Chondrocyte (in vitro differentiated cells): ENCODE results near the gene KCND3. TPM values are rescaled to one million over a fixed set of nuclear protein-coding genes. Genes with fewer than 3 reads are reported as not detected.
A peak's percentile ranks its signal among the peaks of the same experiment; 100 is the strongest.

Source experiments
- DNase-seq: peaks from one replicate; pipeline ENCODE4 v3.0.0; 2021; ENCODE audit warnings: mixed read lengths, low spot score
- H3K27ac Mint-ChIP-seq: one replicate; pipeline ENCODE4 v1.8.0; 2021; ENCODE audit warnings: mild to moderate bottlenecking, moderate library complexity, mixed read lengths; ENCODE audit not compliant: unreplicated experiment
- H3K27me3 Mint-ChIP-seq: 2 replicates; pipeline ENCODE4 v1.8.0; 2021; ENCODE audit warnings: low read depth, mixed read lengths
- H3K36me3 Mint-ChIP-seq: 2 replicates; pipeline ENCODE4 v1.8.0; 2021; ENCODE audit warnings: low read depth, mixed read lengths
- H3K4me1 Mint-ChIP-seq: 2 replicates; pipeline ENCODE4 v1.8.0; 2021; ENCODE audit warnings: low read depth, mild to moderate bottlenecking, mixed read lengths
- H3K4me3 Mint-ChIP-seq: one replicate; pipeline ENCODE4 v1.8.0; 2021; ENCODE audit warnings: mild to moderate bottlenecking, moderate library complexity, mixed read lengths; ENCODE audit not compliant: unreplicated experiment
- H3K9me3 Mint-ChIP-seq: 2 replicates; pipeline ENCODE4 v1.8.0; 2021; ENCODE audit warnings: low read depth, mixed read lengths
- total RNA-seq: library from RNA; stranded (reverse); gene quantifications from 3 replicates; pipeline ENCODE4 v1.2.1, GENCODE V29; 2021
- TF ChIP-seq, protein P1 (sequence below): fragments of 200-600 bp; sonication (generic); IDR thresholded peaks from 2 replicates; pipeline ENCODE4 v1.5.0; 2021; ENCODE audit warnings: antibody characterized with exemption, mild to moderate bottlenecking, moderate library complexity

Gene KCND3
- total RNA-seq, 1 donor from 2014 or later, result 0.99 TPM

DNA sequence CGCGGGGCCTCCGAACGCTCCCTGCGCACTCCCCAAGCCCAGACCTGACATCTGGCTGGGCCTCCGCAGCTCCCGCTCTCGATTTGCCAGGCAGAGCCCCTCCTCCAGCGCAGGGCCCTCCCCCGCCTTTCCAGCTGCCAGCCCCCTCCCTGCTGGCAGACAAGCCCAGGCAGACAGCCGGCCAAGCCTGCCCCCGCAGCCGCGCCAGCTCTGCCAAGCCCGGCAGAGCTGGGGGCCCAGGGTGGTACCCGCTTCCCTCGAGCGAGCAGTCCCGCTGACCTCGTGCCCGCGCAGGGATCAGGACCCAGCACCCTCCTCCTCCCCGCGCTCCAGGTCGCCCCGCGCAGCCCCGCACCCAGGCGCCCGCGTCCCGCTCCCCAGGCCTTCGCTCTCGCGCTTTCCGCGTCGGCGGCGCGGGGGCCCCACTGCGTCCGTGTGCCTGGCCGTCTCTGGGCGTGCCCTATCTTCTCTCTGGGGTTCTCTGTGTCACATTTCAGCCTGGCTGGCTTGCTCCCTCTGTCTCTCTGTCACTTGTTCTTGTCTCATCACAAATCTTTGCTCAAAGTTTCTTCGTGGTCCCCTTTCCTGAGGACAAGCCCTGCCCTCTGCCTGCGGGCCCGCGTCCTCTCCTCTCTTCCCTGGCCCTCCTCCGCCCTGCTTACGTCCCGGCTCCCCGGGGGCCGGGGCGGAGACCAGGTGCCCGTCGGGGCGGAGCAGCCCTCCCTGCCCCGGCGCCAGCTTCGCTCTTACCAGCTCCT is 250.9 kb downstream of the KCND3 start:
- H3K27ac Mint-ChIP-seq, result peak overlapping the region; percentile 97
- H3K27me3 Mint-ChIP-seq, result no peaks in the 10 kb centered on the region
- peaks cover 17% of the 10 kb centered on the region for H3K4me1 Mint-ChIP-seq
- H3K9me3 Mint-ChIP-seq, result no peaks in the 10 kb centered on the region
- H3K4me3 Mint-ChIP-seq, result peak overlapping the region; percentile 84
- TF ChIP-seq, protein P1, sequence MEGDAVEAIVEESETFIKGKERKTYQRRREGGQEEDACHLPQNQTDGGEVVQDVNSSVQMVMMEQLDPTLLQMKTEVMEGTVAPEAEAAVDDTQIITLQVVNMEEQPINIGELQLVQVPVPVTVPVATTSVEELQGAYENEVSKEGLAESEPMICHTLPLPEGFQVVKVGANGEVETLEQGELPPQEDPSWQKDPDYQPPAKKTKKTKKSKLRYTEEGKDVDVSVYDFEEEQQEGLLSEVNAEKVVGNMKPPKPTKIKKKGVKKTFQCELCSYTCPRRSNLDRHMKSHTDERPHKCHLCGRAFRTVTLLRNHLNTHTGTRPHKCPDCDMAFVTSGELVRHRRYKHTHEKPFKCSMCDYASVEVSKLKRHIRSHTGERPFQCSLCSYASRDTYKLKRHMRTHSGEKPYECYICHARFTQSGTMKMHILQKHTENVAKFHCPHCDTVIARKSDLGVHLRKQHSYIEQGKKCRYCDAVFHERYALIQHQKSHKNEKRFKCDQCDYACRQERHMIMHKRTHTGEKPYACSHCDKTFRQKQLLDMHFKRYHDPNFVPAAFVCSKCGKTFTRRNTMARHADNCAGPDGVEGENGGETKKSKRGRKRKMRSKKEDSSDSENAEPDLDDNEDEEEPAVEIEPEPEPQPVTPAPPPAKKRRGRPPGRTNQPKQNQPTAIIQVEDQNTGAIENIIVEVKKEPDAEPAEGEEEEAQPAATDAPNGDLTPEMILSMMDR, result peak; percentile 33
- DNase-seq, result no peak
- H3K36me3 Mint-ChIP-seq, result no peaks in the 10 kb centered on the region

DNA sequence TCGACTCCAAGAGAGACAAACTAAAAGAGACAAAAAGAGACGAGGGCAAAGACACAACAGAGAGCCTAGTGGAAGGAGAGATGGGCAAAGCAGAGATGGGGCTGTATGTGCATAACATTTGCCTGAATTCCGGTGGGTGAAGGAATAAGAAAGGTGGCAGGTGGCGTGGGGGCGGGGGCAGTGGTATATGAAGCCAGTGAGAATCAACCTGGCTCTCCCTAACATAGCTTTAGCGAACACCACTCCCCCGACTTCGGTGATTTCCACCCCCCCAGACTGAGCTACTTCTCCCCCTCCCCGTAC is 251.4 kb downstream of the KCND3 start:
- Mint-ChIP-seq H3K36me3 (no peaks in the 10 kb centered on the region), H3K27ac (peak overlapping the region; percentile 39), H3K9me3 (no peaks in the 10 kb centered on the region), H3K4me3 (peak overlapping the region; percentile 84), H3K4me1 (peaks cover 11% of the 10 kb centered on the region), H3K27me3 (no peaks in the 10 kb centered on the region)
- no peak for DNase-seq
- TF ChIP-seq, protein P1, result no peak

DNA sequence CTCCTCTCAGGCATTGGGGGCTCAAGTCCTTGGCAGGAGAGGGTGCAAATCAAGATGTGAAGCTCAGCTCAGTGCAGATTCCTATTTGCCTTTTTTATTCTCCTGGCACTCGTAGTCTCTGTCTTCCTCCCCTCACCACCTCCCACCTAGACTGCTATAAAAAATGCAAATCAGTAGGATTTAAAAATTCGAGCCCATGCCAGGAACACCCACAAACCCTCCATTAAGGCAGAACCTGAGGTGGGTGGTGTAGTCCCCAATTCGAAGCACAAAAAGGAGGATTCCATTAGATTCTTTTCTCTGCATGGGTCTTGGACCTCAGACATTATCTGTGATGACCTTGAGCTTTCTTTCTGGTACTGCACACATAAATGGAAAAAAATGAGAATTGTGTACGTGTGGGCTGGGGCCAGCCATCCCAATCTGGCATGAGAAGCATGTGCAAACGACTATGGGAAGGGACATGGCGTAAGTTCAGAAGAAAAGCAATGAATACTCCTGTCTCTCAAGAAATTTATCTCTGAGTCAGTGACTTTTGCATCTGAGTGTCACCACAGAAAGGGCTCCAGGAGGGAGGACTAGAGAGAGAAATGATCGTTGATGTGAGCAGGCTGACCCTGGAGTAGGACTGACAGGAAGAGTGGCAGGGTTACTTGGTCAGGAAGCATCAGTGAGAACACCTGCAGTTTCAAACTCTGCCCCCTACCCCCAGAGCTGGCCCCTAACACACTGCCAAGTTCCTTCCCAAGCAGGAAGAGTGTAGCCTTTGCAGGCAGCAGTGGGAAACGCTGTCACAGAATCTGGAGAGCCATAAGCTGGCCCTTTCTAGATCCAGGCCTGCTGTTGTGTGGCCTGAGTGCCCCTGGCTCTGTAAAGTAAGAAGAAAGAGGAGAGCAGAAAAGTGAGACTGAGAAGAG is 252.0 kb downstream of the KCND3 start:
- no peak for DNase-seq
- Mint-ChIP-seq H3K9me3 (no peaks in the 10 kb centered on the region), H3K27ac (peak overlapping the region; percentile 39), H3K4me3 (peak overlapping the region; percentile 84), H3K4me1 (peaks cover 11% of the 10 kb centered on the region), H3K27me3 (no peaks in the 10 kb centered on the region), H3K36me3 (no peaks in the 10 kb centered on the region)
- TF ChIP-seq, protein P1, result no peak

DNA sequence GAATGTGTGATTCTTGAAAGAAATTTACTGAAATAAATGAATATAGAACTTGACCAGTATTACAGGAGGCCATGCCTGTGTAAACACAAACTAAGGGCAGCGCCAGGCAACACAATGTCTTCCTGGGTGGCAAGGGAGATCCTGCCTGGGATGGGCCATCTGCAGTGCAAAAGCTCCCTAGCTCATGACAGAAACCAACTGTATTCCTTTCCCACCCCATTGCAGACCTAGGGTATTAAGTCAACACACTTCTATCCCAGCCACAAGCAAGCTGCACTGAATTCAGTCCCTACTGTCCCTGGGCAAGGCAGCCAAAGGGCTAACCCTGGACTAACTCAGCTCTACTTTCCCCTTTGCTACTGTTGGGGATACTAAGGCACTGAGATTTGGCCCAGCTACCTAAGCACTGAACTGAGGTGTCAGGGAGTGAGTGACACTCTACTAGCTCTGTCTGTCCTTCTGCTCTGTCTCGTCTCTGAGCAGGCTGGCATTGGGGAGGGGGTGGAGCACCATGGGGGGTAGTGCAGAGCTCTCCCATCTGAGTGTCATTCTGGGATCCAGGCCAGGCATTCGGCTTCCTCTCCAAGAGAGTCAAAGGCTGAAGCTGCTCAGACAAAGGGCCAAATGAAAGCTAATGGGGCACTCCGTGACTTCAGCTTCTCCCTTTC is 252.8 kb downstream of the KCND3 start:
- no peak for DNase-seq
- H3K4me1 Mint-ChIP-seq, result peaks cover 11% of the 10 kb centered on the region
- no peaks in the 10 kb centered on the region for H3K27me3 Mint-ChIP-seq
- H3K36me3 Mint-ChIP-seq, result no peaks in the 10 kb centered on the region
- no peaks in the 10 kb centered on the region for H3K9me3 Mint-ChIP-seq
- TF ChIP-seq, protein P1, result no peak
- H3K27ac Mint-ChIP-seq, result no peak overlapping the region
- H3K4me3 Mint-ChIP-seq, result no peak overlapping the region
